Anterior cingulate cortex (tissue), 58 donors: Measurements from ENCODE around the gene SLMAP.

Experiments
- DNase-seq, 58 donors: peaks; one replicate each; lab custom pipeline; 2025; lab: John Stamatoyannopoulos, UW

SLMAP gene

GRCh38 chr3:57746156-57747010 lies 9.7 kb upstream of the SLMAP start:
- DNase-seq = no peak

- DNase-seq = no peak
Measured at GRCh38 chr3:57749542-57749941, 6.6 kb upstream of the SLMAP start.

- no peak for DNase-seq
Measured at GRCh38 chr3:57752307-57752706, 3.8 kb upstream of the SLMAP start.

- DNase-seq = no peak
Measured at GRCh38 chr3:57753016-57753415, 3.1 kb upstream of the SLMAP start.

- no peak for DNase-seq
Measured at GRCh38 chr3:57755368-57755675, 787 bp upstream of the SLMAP start.

- peak in 40 of 58 donors; percentile 3 to 59 (median 42) for DNase-seq
Measured at GRCh38 chr3:57756528-57757401, 656 bp downstream of the SLMAP start.

GRCh38 chr3:57757642-57758297 lies 1.7 kb downstream of the SLMAP start:
- DNase-seq = peak in 1 of 58 donors; percentile 10

- DNase-seq = no peak
Measured at GRCh38 chr3:57758686-57759085, 2.6 kb downstream of the SLMAP start.

GRCh38 chr3:57764794-57765193 lies 8.7 kb downstream of the SLMAP start:
- DNase-seq = no peak

GRCh38 chr3:57768595-57768994 lies 12.5 kb downstream of the SLMAP start:
- DNase-seq = no peak

GRCh38 chr3:57770009-57770827 lies 14.1 kb downstream of the SLMAP start:
- no peak for DNase-seq

GRCh38 chr3:57772251-57772650 lies 16.1 kb downstream of the SLMAP start:
- no peak for DNase-seq

- DNase-seq = no peak
Measured at GRCh38 chr3:57777774-57778173, 21.7 kb downstream of the SLMAP start.

- DNase-seq = no peak
Measured at GRCh38 chr3:57778494-57778893, 22.4 kb downstream of the SLMAP start.

GRCh38 chr3:57779666-57780065 lies 23.6 kb downstream of the SLMAP start:
- no peak for DNase-seq

- DNase-seq = no peak
Measured at GRCh38 chr3:57783186-57784088, 27.3 kb downstream of the SLMAP start.

- DNase-seq = no peak
Measured at GRCh38 chr3:57784089-57784735, 28.1 kb downstream of the SLMAP start.

GRCh38 chr3:57785446-57785845 lies 29.3 kb downstream of the SLMAP start:
- no peak for DNase-seq
